ENCODE data around the gene SYNDIG1. TPM values are rescaled to one million over a fixed set of nuclear protein-coding genes. Genes with fewer than 3 reads are reported as not detected.

Gene SYNDIG1
- total and polyA plus RNA-seq, 9 of the 15 experiments (the other 6 are each of a cell fraction or from before 2014, with no cell fraction given), result not detected

DNA sequence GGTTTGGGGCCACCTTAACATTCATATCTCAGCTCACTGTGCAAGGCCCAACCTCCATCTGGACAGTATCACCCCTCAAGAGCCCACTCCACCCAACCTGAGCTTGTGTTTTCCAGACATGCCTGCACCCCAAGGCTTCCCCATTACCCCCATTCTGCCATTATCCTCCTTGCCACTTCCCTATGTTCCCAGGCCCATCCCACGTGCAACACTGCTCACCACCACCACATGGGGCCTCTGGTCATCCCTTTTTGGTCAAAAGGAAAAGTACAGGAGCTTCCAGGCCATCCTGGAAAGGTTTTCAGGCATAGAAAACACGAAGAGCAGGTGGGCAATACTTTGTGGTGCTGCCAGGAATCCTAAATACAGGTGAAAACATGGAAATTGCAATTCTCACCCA, 140.3 kb downstream of the SYNDIG1 start:
- H3K27me3 ChIP-seq (ENCODE audit: control insufficient read depth in 2 of 2, insufficient read depth in 2 of 2, low read length in 2 of 2), result no peaks in the 10 kb centered on the region
- no peaks in the 10 kb centered on the region for H4K20me1 ChIP-seq (replicated peaks; ENCODE audit: control insufficient read depth, insufficient read depth, low read length)
- ATAC-seq (no peak), FAIRE-seq (no peak), DNase-seq (ENCODE audit: extremely low read depth in 1 of 4, low spot score in 3 of 4) (no peak)
- H3K79me2 ChIP-seq (ENCODE audit: control insufficient read depth, insufficient read depth, low read length), result no peaks in the 10 kb centered on the region
- H3K9me3 ChIP-seq (replicated peaks; ENCODE audit: control insufficient read depth, insufficient read depth, low read depth, low read length), result no peaks in the 10 kb centered on the region
- H3K9ac ChIP-seq (ENCODE audit: insufficient read depth in 1 of 2, low read depth in 2 of 2, low read length in 2 of 2), result no peak overlapping the region
- H2AFZ ChIP-seq (ENCODE audit: low read depth, low read length), result no peak overlapping the region
- H3K4me1 ChIP-seq (replicated peaks in 1 of 2; ENCODE audit: control insufficient read depth in 2 of 2, insufficient read depth in 2 of 2, low read length in 2 of 2), result no peaks in the 10 kb centered on the region
- 0% methylated on average over 1 of the region's 2 CpGs for WGBS (ENCODE audit: insufficient coverage, low coverage, missing lambda C conversion rate)
- H3K9me1 ChIP-seq (ENCODE audit: control insufficient read depth, insufficient read depth, low read length), result no peaks in the 10 kb centered on the region
- in situ Hi-C loops (cut with MboI), result no loop called here
- H3K27ac ChIP-seq (ENCODE audit: extremely low read depth, low read depth, low read length), result no peak overlapping the region
- no peak overlapping the region for H3K4me3 ChIP-seq
- intact Hi-C loops (cut with micrococcal nuclease), result no loop called here
- CTCF ChIA-PET (ENCODE audit: low intra/inter-chr PET ratio), result no interaction called here
- POLR2A ChIA-PET, result no interaction called here
- TF ChIP-seq NFIX (CRISPR knock-in tag; IDR thresholded peaks at IDR 0.05; ENCODE audit: low read depth) (no peak), RFX5 (IDR thresholded peaks at IDR 0.05; ENCODE audit: low read depth, low read length) (no peak), POLR3A (IDR thresholded peaks at IDR 0.05; ENCODE audit: borderline replicate concordance, extremely low read depth, insufficient read depth, insufficient read length) (no peak), ZNF431 (CRISPR knock-in tag; IDR thresholded peaks at IDR 0.05) (no peak), FOXJ2 (tag; IDR thresholded peaks at IDR 0.05) (no peak), SIX5 (IDR thresholded peaks at IDR 0.05; ENCODE audit: borderline replicate concordance in 1 of 2, insufficient read depth in 1 of 2, low read depth in 1 of 2, low read length in 2 of 2) (no peak)
- TF ChIP-seq, protein P1, sequence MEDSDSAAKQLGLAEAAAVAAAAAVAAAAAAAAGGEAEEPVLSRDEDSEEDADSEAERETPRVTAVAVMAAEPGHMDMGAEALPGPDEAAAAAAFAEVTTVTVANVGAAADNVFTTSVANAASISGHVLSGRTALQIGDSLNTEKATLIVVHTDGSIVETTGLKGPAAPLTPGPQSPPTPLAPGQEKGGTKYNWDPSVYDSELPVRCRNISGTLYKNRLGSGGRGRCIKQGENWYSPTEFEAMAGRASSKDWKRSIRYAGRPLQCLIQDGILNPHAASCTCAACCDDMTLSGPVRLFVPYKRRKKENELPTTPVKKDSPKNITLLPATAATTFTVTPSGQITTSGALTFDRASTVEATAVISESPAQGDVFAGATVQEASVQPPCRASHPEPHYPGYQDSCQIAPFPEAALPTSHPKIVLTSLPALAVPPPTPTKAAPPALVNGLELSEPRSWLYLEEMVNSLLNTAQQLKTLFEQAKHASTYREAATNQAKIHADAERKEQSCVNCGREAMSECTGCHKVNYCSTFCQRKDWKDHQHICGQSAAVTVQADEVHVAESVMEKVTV (CRISPR knock-in tag; IDR thresholded peaks at IDR 0.05), result no peak
- TF ChIP-seq, protein P2, sequence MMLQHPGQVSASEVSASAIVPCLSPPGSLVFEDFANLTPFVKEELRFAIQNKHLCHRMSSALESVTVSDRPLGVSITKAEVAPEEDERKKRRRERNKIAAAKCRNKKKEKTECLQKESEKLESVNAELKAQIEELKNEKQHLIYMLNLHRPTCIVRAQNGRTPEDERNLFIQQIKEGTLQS (IDR thresholded peaks at IDR 0.05), result no peak
- TF ChIP-seq, protein P2 (CRISPR knock-in tag; conservative IDR thresholded peaks at IDR 0.05), result no peak
- TF ChIP-seq, protein P3, sequence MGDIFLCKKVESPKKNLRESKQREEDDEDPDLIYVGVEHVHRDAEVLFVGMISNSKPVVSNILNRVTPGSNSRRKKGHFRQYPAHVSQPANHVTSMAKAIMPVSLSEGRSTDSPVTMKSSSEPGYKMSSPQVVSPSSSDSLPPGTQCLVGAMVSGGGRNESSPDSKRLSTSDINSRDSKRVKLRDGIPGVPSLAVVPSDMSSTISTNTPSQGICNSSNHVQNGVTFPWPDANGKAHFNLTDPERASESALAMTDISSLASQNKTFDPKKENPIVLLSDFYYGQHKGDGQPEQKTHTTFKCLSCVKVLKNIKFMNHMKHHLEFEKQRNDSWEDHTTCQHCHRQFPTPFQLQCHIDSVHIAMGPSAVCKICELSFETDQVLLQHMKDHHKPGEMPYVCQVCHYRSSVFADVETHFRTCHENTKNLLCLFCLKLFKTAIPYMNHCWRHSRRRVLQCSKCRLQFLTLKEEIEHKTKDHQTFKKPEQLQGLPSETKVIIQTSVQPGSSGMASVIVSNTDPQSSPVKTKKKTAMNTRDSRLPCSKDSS (IDR thresholded peaks at IDR 0.05; ENCODE audit: low read depth, partially characterized antibody), result no peak
- TF ChIP-seq, protein P4, sequence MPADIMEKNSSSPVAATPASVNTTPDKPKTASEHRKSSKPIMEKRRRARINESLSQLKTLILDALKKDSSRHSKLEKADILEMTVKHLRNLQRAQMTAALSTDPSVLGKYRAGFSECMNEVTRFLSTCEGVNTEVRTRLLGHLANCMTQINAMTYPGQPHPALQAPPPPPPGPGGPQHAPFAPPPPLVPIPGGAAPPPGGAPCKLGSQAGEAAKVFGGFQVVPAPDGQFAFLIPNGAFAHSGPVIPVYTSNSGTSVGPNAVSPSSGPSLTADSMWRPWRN (IDR thresholded peaks at IDR 0.05; ENCODE audit: low read depth), result no peak
- H3K4me2 ChIP-seq (ENCODE audit: insufficient read depth, low read length), result no peak overlapping the region
- no TSS peak for BruUV-seq (replicated peaks)
- H3K36me3 ChIP-seq (ENCODE audit: control insufficient read depth, insufficient read depth, low read length), result no peaks in the 10 kb centered on the region
